Heart left ventricle (tissue), 16 donors: Measurements from ENCODE around the gene ACSM2B. TPM values are rescaled to one million over a fixed set of nuclear protein-coding genes. Genes with fewer than 3 reads are reported as not detected.
"Not testable (repeated sequence)": the region's sequence is repeated elsewhere in the genome, so short reads cannot be mapped to it uniquely, and the experiment has no call there.

ENCODE experiments used
- ATAC-seq, 4 donors: fragments of 200-7000 bp; cut with Tn5 transposase; one replicate each; pipeline ENCODE4 v1.9.1; 2020 to 2022; ENCODE audit warnings: moderate library complexity in 4 of 4, mild to moderate bottlenecking in 3 of 4, moderate number of reproducible peaks in 1 of 4
- DNase-seq, 5 donors: peaks; one replicate each; pipeline ENCODE4 v3.0.0-alpha.2; 2020
- H3K27ac ChIP-seq, 12 donors: fragments of 200-600 bp; sonication (generic) in 4 of 12; one replicate each; pipeline versions ENCODE4 v1.5.0 to v1.8.0; 2016 to 2022; ENCODE audit warnings: mild to moderate bottlenecking in 2 of 12
- H3K27me3 ChIP-seq, 9 donors: fragments of 200-600 bp; sonication (generic) in 2 of 9; one replicate each; pipeline versions ENCODE4 v1.5.1 to v1.8.0; 2016 to 2022; ENCODE audit warnings: mild to moderate bottlenecking in 3 of 9
- H3K36me3 ChIP-seq, 9 donors: fragments of 200-600 bp; sonication (generic) in 2 of 9; one replicate each; pipeline versions ENCODE4 v1.5.0 to v1.8.0; 2018 to 2022; ENCODE audit warnings: mild to moderate bottlenecking in 2 of 9
- H3K4me1 ChIP-seq, 12 donors: fragments of 200-600 bp; sonication (generic) in 4 of 12; one replicate each; pipeline versions ENCODE4 v1.5.0 to v1.8.0; 2016 to 2022; ENCODE audit warnings: mild to moderate bottlenecking in 3 of 12
- H3K4me3 ChIP-seq, 12 donors: fragments of 200-600 bp; sonication (generic) in 4 of 12; one replicate each; pipeline versions ENCODE4 v1.5.0 to v1.8.0; 2017 to 2022; ENCODE audit warnings: mild to moderate bottlenecking in 9 of 12, moderate library complexity in 4 of 12
- H3K9me3 ChIP-seq, 12 donors: fragments of 200-600 bp; sonication (generic) in 4 of 12; one replicate each; pipeline versions ENCODE4 v1.5.0 to v1.8.0; 2016 to 2022; ENCODE audit warnings: mild to moderate bottlenecking in 1 of 12
- POLR2A ChIP-seq, 2 donors: fragments of 450-650 bp; IDR thresholded peaks; one replicate each; pipeline ENCODE4 v1.6.1; 2017; ENCODE audit warnings: antibody characterized with exemption in 2 of 2, mild to moderate bottlenecking in 2 of 2, moderate library complexity in 2 of 2
- WGBS, 4 donors: extraction: QIAGEN DNeasy Blood & Tissue Kit in 2 of 4; methylation state at CpG; one replicate each; pipeline versions ENCODE4 v1.1.5 to v1.1.7; 2013 to 2018; 5-methylcytosine and 5-hydroxymethylcytosine counted together
- intact Hi-C, 10 donors: fragments of 100-400 bp; cut with DNase I; formaldehyde crosslinking; loops; one replicate each; pipeline versions ENCODE4 v1.11.1 to v1.14.2; 2022
- polyA plus RNA-seq, 2 donors: library from polyadenylated mRNA; stranded (reverse); fragments of 200-250 nt; gene quantifications; one replicate each; pipeline ENCODE4 v1.2.3, GENCODE V29; 2013
- total RNA-seq, 9 donors: library from RNA; depleted of rRNA in 2 of 9; stranded (reverse); fragments of >200 nt in 2 of 9; fragmentation: NEBNext Ultra II Directional in 3 of 9; extraction: Animal tissue kit (Norgen Biotek cat#: 25700) in 3 of 9; gene quantifications; one replicate each; pipeline versions ENCODE4 v1.1.0 to v1.2.4, GENCODE V29; 2016 to 2023
- TF ChIP-seq, protein P1 (sequence below), 12 donors: fragments of 200-600 bp; sonication (generic) in 4 of 12; IDR thresholded peaks; one replicate each; pipeline versions ENCODE4 v1.5.0 to v1.8.0; 2018 to 2022; ENCODE audit warnings: antibody characterized with exemption in 12 of 12, mild to moderate bottlenecking in 5 of 12
- donor health status: ischemic (EF 13 %, LVEDD 7.1; RV severe dilation, severe dysfunction).
- donor health status: healthy with polysubstance abuse.
- donor health status: DM: no; HTN: yes; CAD: no.
- donor health status: DM: no; HTN: no; CAD: no.
- donor health status: ischemic (EF 25% LVEDD 6.9; RV normal size, moderate dysfunction).
- donor health status: ischemic (EF 25% LVEDD 5.7; RV mildly dilated, moderate dysfunction).
- donor health status: healthy.
- donor health status: DM: yes; HTN: yes; CAD: no.
- donor health status: ischemic (EF 35%, LVEDD 5.7; RV mildly dilated, moderate dysfunction).
- donor health status: nonischemic (EF 11% LVEDD 7.7; RV severe dilation, severe dysfunction).
- donor health status: DM: yes; HTN: yes; CAD: no.
- donor health status: PGD.
- donor health status: ischemic (EF 29% LVEDD 5.4; RV normal size, mild dysfunction).
- donor health status: nonischemic (EF 23%, LVEDD 6.1; RV moderate dilation, normal function).

Gene ACSM2B
- total and polyA plus RNA-seq, 11 donors, result 0.06 to 0.14 TPM; not detected in 9

DNA sequence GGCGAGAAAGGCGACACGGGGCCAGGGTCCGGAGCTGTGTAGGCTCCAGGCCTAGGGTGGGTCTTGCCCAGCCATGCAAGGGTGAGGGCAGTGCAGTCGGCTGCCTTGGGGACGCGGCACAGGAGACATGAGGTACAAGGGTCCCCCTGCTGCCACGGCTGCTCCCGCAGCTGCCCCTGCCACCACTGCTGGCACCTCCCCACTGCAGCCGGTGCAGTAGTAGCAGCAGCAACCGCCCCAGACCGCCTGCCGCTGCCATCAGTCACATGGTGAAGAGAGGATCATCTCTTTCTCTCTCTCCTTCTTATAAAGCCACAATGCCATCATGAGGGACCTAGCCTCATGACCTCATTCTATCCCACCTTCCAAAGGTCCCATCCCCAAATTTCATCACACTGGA is 44.4 kb downstream of the ACSM2B start:
- ATAC-seq, result peak in 1 of 4 donors; percentile 20
- H3K27ac ChIP-seq, H3K9me3 ChIP-seq, intact Hi-C loops, H3K27me3 ChIP-seq, DNase-seq, H3K4me3 ChIP-seq, H3K4me1 ChIP-seq, H3K36me3 ChIP-seq: not testable (repeated sequence)
- WGBS, 4 donors, result no CpG with 5 or more reads among the region's 13 CpGs

DNA sequence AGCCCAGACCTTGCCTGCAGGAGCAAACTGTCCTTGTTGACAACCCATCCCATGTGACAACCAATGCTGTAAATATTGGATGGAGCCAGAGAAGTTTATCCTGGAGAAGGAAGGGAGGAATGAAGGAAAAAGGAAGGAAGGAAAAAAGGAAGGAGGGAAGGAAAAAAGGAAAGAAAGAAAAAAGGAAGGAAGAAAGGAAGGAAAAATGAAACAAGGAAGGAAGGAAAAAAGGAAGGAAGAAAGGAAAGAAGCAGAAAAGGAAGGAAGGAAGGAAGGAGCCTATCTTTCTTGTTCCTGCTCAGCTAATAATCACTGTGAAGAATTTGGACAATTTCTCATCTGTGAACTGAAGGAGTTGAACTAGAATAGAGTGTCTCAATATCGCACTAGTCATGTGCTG is 56.1 kb downstream of the ACSM2B start:
- 80 to 100% (median 90%) methylated on average over 1 of the region's 1 CpG for WGBS, 4 donors
- Histone ChIP-seq H3K36me3 (no peaks in the 10 kb centered on the region), H3K27ac (no peak overlapping the region), H3K9me3 (no peaks in the 10 kb centered on the region), H3K27me3 (no peaks in the 10 kb centered on the region), H3K4me1 (peaks cover 0 to 7% (median 0%) of the 10 kb centered on the region in 12 donors), H3K4me3 (no peak overlapping the region)
- ATAC-seq (no peak), DNase-seq (no peak)
- intact Hi-C loops, result no loop called here
- TF ChIP-seq, protein P1, sequence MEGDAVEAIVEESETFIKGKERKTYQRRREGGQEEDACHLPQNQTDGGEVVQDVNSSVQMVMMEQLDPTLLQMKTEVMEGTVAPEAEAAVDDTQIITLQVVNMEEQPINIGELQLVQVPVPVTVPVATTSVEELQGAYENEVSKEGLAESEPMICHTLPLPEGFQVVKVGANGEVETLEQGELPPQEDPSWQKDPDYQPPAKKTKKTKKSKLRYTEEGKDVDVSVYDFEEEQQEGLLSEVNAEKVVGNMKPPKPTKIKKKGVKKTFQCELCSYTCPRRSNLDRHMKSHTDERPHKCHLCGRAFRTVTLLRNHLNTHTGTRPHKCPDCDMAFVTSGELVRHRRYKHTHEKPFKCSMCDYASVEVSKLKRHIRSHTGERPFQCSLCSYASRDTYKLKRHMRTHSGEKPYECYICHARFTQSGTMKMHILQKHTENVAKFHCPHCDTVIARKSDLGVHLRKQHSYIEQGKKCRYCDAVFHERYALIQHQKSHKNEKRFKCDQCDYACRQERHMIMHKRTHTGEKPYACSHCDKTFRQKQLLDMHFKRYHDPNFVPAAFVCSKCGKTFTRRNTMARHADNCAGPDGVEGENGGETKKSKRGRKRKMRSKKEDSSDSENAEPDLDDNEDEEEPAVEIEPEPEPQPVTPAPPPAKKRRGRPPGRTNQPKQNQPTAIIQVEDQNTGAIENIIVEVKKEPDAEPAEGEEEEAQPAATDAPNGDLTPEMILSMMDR (IDR thresholded peaks at IDR 0.05), result no peak
- TF ChIP-seq POLR2A (IDR thresholded peaks at IDR 0.05), result no peak

DNA sequence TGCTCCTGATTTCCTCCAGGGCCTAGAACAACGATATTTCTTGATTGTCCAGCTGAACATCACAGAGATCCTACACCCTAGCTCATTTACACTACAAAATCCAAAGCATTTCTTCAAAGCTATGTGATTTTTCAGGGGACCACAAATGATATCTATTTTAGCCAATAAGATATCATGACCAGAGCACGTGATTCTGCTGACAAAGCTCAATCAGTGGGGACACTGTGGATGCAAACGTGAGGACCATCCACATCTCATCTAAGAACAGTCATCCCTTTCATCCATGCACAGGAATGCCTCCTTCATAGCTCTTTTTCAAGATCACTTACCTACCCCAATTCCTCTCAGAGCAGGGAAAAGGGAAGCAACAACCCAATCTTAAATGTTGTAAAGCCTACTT is 56.9 kb downstream of the ACSM2B start:
- peaks cover 0 to 7% (median 0%) of the 10 kb centered on the region in 12 donors for H3K4me1 ChIP-seq
- DNase-seq, result no peak
- no peak overlapping the region for H3K4me3 ChIP-seq
- intact Hi-C loops, result no loop called here
- H3K36me3 ChIP-seq, result no peaks in the 10 kb centered on the region
- H3K27ac ChIP-seq, result no peak overlapping the region
- no peaks in the 10 kb centered on the region for H3K27me3 ChIP-seq
- no peaks in the 10 kb centered on the region for H3K9me3 ChIP-seq
- TF ChIP-seq, protein P1 (IDR thresholded peaks at IDR 0.05), result no peak
- no peak for TF ChIP-seq POLR2A (IDR thresholded peaks at IDR 0.05)
- ATAC-seq, result no peak
- 76 to 92% (median 79%) methylated on average over 3 of the region's 3 CpGs for WGBS, 4 donors

DNA sequence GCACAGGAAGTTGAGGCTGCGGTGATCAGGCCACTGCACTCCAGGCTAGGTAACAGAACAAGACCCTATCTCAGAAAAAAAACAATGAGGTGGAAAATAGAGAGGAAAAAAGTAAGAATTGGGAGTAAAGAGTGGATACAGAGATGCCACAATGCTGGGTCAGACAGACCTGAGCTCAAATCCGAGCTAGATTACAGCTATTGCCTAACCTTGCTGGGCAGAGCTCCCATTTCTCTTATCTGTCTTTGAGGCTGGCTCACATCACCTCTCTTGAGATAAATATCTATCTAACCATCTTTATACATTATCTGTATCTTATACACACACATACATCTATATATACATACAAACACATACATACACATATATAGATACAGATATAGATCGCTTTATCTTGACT is 59.0 kb downstream of the ACSM2B start:
- H3K27ac ChIP-seq, result no peak overlapping the region
- TF ChIP-seq, protein P1 (IDR thresholded peaks at IDR 0.05), result no peak
- 61 to 77% (median 72%) methylated on average over 3 of the region's 3 CpGs for WGBS, 4 donors
- H3K36me3 ChIP-seq, result no peaks in the 10 kb centered on the region
- DNase-seq (no peak), ATAC-seq (no peak)
- H3K27me3 ChIP-seq, result no peaks in the 10 kb centered on the region
- intact Hi-C loops, result no loop called here
- no peaks in the 10 kb centered on the region for H3K9me3 ChIP-seq
- no peak overlapping the region for H3K4me3 ChIP-seq
- H3K4me1 ChIP-seq, result peaks cover 0 to 7% (median 0%) of the 10 kb centered on the region in 12 donors

DNA sequence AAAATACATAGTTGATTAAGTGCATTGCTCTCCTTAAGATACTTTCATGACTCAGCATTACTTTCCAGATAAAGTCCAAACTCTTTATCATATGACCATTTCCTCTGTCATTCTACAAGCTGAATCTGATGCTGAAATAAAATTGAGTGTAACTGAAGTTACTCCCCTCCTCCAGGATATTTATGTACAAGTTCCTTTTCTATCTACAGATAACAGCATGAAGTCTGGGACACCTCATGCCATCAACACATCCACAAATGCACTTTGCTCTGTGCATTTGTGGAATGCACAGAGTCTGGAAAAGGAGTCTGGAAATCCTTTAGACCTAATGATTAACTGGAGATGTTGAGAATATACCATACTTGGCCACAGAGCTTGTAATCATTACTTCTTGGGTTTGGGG is 60.5 kb downstream of the ACSM2B start:
- peaks cover 0 to 7% (median 0%) of the 10 kb centered on the region in 12 donors for H3K4me1 ChIP-seq
- intact Hi-C loops, result no loop called here

More for the DNA sequence above, 60.5 kb downstream of the ACSM2B start:
- H3K27me3 ChIP-seq, result no peaks in the 10 kb centered on the region
- no peaks in the 10 kb centered on the region for H3K36me3 ChIP-seq
- DNase-seq (no peak), ATAC-seq (no peak)
- H3K9me3 ChIP-seq, result no peaks in the 10 kb centered on the region
- H3K27ac ChIP-seq, result no peak overlapping the region
- no peak for TF ChIP-seq POLR2A (IDR thresholded peaks at IDR 0.05)
- TF ChIP-seq, protein P1 (IDR thresholded peaks at IDR 0.05), result no peak
- no peak overlapping the region for H3K4me3 ChIP-seq
